Measurements from ENCODE around the gene VAMP3.

The VAMP3 gene

DNA sequence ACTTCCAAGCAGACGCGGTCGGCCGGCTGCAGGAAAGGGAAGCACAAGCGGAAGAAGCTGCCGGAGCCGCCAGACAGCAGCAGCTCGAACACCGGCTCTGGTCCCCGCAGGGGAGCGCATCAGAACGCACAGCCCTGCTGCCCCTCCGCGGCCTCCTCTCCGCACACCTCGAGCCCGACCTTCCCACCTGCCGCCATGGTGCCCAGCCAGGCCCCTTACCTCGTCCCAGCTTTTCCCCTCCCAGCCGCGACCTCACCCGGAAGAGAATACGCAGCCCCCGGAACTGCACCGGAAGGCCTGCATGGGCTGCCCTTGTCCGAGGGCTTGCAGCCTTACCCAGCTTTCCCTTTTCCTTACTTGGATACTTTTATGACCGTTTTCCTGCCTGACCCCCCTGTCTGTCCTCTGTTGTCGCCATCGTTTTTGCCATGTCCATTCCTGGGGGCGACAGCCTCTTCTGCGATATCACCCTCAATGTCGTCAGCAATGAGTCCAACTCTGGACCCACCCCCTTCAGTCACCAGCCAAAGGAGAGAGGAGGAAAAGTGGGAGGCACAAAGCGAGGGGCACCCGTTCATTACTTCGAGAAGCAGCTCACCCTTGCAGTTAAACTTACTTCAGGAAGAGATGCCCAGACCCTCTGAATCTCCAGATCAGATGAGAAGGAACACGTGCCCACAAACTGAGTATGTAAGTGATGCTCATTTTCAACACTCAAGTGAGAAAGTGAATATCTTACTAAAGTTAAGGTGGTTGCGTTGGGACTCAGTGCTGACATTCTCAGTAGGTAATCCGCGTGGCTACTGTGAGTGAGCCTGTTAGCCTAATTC is 56.2 kb downstream of the VAMP3 start:
- no peak overlapping the region for H3K4me3 ChIP-seq (ENCODE audit: low read depth, low read length)
- TF ChIP-seq, protein P1, sequence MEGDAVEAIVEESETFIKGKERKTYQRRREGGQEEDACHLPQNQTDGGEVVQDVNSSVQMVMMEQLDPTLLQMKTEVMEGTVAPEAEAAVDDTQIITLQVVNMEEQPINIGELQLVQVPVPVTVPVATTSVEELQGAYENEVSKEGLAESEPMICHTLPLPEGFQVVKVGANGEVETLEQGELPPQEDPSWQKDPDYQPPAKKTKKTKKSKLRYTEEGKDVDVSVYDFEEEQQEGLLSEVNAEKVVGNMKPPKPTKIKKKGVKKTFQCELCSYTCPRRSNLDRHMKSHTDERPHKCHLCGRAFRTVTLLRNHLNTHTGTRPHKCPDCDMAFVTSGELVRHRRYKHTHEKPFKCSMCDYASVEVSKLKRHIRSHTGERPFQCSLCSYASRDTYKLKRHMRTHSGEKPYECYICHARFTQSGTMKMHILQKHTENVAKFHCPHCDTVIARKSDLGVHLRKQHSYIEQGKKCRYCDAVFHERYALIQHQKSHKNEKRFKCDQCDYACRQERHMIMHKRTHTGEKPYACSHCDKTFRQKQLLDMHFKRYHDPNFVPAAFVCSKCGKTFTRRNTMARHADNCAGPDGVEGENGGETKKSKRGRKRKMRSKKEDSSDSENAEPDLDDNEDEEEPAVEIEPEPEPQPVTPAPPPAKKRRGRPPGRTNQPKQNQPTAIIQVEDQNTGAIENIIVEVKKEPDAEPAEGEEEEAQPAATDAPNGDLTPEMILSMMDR (IDR thresholded peaks at IDR 0.05; ENCODE audit: low read depth, low read length) = no peak

All from WI38 (cell line).